Epidermal melanocyte (primary cell): Measurements from ENCODE around the gene ELOVL4.

ENCODE experiments used
- DNase-seq: peaks from one replicate; pipeline ENCODE4 v3.0.0; 2011; ENCODE audit warnings: low spot score; ENCODE audit not compliant: insufficient read length

The ELOVL4 gene

DNA sequence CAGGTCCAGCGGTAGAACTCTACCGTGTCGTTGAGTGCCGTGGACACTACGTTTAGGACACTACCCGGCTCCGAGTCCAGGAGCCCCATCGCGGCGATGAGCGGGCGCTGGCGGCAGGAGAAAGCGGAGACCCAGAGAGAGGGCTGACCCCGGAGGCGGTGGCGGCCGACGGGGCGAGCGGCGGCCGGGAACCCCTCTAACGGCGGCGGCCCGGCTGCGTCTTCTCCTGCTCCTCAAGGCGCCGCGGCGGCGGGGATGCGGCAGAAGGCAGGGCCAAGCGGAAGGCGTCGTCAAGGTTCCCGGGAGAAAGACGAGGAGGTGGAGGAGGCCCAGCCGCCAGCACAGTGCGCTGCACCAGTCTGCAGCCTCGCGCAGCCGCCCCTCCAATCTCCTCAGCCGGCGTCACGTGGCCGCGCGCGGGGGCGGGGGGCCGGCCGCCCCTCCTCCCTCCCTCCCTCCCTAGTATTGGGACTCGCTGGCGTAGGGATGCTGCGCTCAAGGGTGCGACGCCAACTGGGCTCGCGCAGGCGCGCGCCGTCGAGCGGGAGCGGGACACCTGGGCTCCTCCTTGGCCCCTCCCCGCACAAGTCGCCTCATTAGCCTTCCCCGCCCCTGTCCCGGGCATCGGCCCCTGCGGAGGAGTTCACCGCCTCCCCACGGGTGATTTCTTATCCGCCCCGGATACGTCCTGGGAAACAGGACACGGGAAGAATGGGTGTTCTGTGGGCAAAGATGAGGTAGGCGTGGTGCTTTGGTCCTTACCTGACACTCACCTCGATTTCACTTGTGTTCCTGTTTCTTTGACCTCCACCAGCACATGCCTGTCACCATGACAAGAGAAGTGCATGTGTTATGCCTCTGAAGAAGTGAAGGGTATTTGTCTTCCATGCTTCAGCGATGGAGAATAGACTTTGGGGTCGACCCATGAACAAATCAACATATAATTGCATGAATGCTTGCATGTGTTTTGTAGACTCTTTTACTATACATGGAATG, at the start of gene ELOVL4:
Gene ELOVL4, minus strand, starts transcription at position 363 of the 996 bp plus-strand sequence. Its CDS starts 274 bp downstream, at position 89.
- peak; percentile 46 for DNase-seq

DNA sequence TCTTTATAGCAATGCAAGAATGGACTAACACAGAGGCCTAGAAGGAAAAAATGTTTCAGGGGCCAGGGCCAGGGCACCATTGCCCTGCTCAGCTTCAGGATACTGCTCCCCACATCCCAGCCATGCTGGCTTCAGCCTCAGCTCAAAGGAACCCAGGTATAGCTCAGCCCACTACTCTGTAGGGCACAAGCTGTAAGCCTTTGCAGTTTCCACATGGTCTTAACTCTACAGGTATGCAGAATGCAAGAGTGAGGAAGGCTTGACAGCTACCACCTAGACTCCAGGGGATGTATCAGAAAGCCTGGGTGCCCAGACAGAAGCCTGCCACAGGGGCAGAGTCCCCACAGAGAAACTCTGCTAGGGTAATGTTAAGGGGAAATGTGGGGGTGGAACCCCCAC, 46.6 kb upstream of the ELOVL4 start:
- no peak for DNase-seq

DNA sequence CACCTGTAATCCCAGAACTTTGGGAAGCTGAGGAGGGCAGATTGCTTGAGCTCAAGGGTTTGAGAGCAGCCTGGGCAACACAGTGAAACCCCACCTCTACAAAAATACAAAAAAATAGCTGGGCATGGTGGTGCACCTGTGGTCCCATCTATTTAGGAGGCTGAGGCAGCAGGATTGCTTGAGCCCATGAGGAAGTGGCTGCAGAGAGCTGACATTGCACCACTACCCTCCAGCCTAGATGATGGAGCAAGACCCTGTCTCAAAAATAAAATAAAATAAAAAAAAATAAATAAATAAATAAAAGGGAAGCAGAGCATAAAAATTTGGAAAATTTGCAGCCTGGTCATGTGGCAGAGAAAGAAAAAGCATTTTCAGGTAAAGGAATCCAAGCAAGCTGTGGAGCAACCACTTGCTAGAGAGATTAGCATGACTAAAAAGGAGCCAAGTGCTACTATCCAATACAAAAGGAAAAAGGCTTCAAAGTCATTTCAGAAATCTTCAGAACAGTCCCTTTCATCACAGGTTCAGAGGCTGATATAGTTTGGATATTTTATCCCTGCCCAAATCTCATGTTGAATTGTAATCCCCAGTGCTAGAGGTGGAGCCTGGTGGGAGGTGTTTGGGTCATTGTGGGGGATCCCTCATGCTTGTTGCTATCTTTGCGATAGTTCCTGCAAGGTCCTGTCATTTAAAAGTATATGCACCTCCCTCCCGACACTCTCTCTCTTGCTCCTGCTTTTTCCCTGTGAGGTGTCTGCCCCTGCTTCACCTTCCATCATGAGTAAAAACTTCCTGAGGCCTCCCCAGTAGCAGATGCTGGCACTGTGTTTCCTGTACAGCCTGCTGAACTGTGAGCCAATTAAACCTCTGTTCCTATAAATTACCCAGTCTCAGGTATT, 45.9 kb upstream of the ELOVL4 start:
- no peak for DNase-seq

DNA sequence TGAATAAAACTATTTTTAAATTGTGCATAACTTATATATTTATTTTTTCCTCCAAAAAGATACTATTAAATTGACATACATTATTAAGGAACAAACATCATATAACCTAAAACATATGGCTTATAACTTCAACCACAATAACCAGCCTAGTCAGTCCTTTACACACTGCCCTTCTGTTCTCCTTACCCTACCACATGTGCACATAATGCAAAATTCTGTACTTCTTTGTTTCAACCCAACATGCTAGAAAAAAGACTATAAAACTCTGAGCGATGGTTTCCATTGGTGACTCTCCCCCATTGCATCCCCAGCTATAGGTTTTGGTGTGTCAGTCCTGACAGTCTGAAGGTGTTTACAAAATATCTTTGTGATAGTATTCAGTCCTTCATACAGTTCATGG, 42.3 kb upstream of the ELOVL4 start:
- no peak for DNase-seq

DNA sequence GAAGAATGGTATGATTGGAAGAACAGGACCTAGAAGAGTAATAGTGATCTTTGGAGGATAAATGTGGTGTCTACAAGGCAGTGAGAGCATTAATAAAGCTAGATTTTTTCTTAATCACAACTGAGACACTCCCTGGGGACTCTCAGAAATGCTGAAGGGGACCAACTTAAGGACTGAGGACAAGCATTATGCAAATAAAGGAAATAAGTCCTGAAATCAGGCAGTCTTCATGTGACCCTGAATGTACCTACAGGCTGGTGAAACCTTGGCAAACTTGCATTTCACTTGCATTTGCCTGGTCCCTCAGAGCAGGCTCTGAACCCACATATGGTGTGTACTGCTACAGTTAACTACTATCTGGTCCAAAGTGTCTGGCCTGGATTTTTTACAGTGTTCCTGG, 37.8 kb upstream of the ELOVL4 start:
- no peak for DNase-seq

DNA sequence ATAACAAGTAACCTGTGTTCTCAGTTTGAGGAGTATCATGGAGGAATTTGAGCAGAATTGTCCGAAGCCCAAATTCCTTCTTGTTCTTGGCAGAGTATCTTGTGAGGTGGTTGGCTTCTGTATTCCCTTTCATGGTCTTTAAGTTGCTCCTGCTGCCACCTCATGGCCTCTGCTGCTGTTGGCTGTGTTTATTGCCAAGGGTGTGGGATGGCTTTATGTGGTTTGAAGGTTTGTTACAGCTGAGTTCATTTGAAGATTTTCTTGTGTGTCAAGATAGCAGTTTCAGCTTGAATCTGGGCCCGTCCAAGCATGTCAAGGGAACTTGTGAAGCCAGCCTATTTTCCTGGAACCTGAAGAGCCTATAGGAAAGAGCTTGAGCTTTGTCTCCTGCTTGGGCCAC, 36.9 kb upstream of the ELOVL4 start:
- no peak for DNase-seq

DNA sequence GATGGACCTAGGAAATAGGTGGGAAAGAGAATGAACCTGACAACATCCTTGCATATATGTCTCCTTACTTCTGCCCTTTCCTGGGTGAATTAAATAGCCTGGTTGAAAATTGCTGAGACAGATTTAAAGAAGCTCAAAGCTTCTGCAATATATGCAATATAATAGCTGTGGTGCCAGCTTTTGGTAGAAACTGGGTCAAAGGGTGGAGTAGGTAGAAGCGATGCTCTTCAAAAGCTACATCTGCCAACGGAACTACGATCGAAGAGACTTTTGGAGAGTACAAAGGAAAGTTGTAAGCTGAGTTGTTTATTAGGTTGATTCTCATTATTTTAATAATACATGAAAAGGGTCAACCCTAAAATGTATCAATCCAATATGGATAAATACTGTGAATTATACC, 34.3 kb upstream of the ELOVL4 start:
- no peak for DNase-seq

DNA sequence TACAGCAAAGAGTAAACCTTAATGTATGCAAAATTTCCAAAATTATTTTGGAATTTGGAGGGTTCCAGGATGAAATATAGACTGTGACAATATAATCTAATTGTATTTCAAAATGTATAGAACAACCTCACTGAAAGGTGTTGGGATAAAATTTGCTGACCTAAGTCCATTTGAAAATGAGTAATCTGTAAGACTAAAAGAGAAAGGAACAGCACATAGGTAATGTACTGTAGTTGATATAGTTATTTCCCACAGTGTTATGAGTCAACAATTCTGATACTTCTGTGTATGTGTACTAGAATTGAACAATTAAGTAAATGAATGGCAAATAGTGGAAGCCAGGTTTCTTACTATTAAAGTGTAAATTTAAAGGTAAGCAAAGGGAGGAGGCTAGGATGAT, 23.8 kb upstream of the ELOVL4 start:
- no peak for DNase-seq

DNA sequence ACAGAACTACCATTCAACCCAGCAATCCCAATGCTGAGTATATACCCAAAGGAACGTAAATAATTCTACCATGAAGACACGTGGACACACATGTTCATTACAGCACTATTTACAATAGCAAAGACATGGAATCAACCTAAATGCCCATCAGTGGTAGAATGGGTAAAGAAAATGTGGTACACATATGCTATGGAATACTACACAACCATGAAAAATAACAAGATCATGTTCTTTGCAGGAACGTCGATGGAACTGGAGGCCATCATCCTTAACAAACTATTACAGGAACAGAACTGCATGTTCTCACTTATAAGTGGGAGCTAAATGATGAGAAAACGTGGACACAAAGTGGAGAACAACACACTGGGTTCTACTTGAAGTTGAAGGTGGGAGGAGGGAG, 22.4 kb upstream of the ELOVL4 start:
- DNase-seq = no peak

DNA sequence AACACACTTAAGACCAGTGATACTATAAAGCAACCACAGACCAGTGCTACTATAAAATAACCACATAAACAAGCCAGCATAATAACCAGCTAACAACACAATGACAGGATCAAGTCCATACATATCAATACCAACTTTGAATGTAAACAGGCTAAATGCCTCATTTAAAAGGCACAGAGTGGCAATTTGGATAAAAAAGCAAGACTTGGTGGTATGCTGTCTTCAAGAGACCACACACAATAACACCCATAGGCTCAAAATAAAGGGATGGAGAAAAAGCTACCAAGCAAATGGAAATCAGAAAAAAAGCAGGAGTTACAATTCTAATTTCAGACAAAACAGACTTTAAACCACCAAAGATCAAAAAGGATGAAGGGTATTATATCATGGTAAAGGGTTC, 19.8 kb upstream of the ELOVL4 start:
- no peak for DNase-seq

DNA sequence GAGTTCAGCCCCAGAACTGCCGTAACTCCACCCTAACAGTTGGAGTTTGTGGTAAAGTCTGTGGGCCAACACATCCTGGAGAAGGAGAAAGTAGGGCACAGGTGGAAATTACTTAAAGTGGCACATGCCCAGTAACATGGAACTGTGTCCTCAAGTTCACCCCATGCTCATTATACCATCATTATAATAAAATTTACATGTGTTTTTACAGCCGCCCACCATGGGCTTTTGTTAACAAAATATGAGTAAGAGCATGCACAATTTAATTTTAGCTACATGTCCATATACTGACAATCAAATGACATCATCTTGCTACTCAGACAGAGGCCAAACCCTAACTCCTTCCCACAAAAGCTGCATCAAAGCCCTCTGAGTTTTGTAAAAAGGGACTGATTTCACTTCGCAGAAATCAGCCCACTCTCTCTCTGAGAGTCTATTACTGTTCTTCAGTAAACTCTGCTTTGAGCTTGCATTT, 17.3 kb upstream of the ELOVL4 start:
- no peak for DNase-seq

DNA sequence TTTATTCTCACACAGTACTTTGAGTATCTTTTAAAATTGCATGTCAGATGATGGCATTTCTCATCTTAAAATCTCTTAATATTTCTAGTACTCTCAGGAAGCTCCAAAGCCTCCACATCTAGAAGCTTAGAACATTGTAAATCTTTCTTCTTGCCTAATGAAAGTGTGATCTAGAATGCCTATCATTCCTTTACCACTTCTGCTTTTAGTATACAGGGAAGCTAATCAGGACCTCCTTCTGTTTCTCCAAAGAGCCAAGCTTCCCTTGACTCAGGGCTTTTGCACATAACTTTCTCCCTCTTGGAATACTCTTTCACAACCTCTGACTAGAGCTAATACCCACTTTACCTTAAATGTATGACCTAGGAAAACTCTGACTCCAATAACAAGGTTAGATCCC, 7.5 kb upstream of the ELOVL4 start:
- no peak for DNase-seq

DNA sequence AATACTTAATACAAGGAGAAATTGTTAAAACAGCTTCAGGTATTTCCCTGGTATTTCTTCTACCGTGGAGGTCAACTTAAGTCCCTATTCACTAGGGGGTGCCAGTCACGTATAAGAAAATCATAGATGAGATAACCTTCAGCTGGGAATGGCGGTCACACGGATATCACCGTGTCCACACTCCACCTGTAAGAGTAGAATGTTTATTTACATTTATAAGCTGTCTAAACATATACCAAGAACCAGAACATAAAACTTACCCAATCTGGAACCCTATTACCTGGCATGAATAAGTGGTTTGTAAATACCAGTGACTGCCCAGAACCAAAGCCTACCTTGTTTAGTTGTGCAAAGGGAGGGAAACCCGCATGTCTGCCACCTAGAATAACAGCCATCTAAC, 1.9 kb upstream of the ELOVL4 start:
- no peak for DNase-seq

DNA sequence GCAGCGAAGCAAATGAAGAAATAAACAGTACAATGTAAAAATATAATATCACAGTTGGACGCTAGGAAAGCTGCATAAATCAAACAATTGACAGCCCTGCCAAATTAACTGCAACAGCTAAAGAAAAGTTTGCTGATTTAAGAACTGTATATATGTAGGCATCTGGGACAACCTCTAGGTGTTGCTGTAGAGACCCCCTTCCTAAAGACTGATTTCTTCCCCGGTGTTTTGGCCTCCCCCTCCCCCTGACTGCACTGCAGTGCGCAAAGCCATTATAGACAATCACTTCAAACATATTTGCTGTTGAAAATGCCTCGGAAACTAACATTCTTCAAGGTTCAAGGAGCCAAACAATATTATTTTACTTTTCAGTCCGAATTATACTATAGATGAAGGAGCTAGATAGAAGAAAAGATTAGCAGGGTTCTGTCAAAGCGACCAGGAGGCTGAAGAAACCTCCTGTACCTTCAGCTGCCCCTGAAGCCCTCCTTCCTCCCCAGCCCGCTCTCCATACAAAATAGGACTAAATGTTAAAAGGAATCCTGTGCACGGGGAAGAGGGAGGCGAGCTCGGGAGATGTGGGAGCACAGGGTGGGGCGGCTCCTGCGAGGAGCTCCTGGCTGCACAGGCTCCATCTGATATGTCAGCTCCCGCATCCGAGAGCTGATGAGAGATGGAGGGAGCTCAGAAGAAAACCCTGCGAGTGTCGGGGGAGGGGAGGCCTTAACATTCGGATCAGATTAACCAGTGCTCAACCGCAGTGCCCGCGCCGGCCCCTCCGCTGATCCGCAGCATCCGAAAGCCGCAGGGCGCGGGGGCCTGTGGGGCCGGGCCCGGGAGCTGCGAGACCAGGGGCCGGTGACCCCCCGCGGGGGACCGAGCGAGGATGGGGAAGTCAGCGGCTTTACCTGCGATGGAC, 822 bp downstream of the ELOVL4 start:
- DNase-seq = peak; percentile 19

DNA sequence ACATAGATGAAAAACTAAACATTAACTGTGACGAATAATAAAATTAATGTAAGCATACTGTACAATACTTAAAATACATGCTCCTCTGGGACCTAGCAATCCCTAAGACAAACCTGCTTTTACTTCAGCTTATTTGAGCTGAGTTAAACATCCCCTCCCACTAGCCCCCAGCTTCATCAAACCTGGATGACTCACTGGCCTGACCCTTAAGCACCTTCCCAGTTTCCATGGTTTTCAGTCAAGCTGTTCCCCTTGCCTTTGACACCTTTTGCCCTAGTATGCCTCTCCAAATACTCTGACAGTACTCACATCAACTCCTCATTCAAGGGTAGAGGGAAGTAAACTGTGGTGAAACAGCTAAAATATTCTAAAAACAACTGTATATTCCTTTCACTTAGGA, 4.2 kb downstream of the ELOVL4 start:
- no peak for DNase-seq

DNA sequence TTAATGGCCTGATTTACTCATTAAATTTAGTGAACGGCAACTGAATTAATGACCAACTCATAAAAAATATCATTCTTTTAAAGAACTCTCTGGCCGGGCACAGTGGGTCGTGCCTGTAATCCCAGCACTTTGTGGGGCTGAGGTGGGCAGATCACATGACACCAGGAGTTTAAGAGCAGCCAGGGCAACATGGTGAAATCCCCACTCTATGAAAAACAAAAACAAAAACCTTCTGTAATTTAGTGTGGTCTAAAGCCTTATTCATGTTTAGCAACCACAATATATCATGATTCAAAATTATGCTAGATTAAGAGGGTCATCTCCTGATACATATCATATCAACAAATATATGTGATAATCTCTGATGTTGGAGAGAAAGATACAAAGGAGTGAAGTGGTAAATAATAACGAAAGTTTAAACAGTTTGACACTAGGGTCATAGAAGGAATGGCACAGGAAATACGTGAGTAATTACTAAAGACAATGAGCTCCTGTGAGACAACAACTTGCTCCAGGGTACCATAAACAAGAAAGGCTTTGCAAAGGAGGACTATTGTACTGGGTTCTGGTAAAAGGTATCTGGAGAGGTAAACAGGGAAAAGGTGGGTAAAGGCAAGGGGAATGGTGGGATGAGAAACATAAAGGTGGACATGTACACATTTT, 5.7 kb downstream of the ELOVL4 start:
- DNase-seq = no peak

DNA sequence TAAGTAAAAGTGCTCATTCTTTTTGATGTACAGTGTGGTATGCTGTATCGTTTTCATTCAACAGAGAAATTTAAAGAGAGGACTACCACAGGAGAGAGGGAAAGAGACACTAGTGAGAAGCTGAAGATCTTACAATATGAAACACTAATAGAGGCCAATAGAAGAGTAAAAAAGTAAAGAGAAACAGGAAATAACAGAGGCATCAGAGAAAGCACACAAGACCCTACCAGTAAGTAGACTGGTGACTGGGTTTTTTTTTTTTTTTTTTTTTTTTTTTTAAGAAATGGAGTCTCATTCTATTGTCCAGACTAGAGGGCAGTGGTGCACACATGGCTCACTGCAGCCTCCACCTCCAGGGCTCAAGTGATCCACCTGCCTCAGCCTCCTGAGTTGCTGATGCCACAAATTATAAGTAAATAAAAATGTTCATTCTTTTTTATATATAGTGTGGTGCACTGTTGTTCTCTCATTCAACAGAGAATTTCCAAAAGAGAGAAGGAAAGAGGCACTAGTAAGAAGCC, 18.8 kb downstream of the ELOVL4 start:
- no peak for DNase-seq

DNA sequence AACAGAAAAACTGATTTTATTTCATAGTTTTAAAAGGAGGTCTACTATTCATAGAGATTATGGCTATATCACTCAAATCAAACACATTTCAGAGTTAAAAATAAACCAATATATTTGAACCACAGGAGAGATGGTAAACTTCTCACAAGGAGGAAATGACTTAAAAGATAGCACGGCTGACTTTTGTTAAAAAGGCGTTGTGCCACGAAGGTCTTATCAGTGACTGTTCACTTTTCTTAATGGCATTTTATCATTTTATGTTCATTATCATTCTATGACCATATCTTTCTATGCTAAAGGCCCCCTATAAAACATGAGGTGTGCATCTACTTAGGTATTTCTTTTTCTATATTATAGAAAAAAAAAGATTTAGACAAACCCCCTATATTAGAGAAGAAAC, 19.6 kb downstream of the ELOVL4 start:
- no peak for DNase-seq

DNA sequence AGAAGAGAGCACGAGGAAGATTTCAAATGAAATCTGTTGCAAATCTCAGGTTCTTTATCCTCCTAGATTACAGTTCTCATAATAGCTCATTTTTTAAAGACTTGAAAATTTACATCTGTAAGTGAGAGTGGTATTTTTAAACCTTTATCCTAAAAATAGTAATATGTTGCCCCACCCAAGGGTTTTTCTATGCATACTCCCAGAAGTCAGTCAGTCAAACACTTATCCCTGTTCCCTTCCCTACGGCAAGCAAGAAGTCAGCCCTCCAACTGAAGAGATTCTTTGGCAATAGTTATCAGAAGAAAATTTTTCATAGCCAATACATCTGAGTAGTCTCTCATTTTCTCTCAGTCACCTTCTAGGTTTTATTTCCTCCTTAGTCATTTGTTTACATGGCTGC, 24.1 kb downstream of the ELOVL4 start:
- DNase-seq = no peak

DNA sequence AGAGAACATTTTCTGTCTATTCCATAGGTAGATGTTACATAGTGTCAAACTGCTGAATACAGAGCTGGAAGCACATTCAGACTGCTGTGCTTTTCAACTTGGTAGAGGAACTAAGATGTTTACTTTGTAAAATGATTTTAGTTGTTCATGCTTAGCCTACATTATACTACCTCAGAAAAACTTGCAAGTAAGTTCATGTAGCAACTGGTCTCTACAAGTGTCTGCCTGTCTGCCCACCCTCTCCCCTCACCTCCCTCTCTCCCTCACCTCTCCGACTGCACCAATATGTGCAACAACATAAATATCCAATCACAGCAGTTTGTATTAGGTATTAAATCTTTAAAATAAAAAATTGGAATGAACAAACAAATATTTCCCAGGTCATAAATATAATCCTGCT, 25.3 kb downstream of the ELOVL4 start:
- DNase-seq = no peak
